ENCODE measurements around the gene MSH2.

The MSH2 gene

GRCh38 chr2:47510745-47511144 is 107.8 kb downstream of the MSH2 start:
- no peak for DNase-seq

GRCh38 chr2:47512581-47513083 is 109.7 kb downstream of the MSH2 start:
- no peak for DNase-seq

- no peak for DNase-seq
Observed at GRCh38 chr2:47513981-47514520, 111.1 kb downstream of the MSH2 start.

- DNase-seq = no peak
Observed at GRCh38 chr2:47516360-47517104, 113.6 kb downstream of the MSH2 start.

GRCh38 chr2:47518497-47519146 is 115.7 kb downstream of the MSH2 start:
- DNase-seq = no peak

- no peak for DNase-seq
Observed at GRCh38 chr2:47519147-47519537, 116.2 kb downstream of the MSH2 start.

- DNase-seq = no peak
Observed at GRCh38 chr2:47519604-47520301, 116.8 kb downstream of the MSH2 start.

GRCh38 chr2:47520302-47520630 is 117.3 kb downstream of the MSH2 start:
- no peak for DNase-seq

GRCh38 chr2:47520825-47521665 is 118.1 kb downstream of the MSH2 start:
- no peak for DNase-seq

GRCh38 chr2:47521666-47522285 is 118.8 kb downstream of the MSH2 start:
- no peak for DNase-seq

GRCh38 chr2:47525167-47525566 is 122.2 kb downstream of the MSH2 start:
- DNase-seq = no peak

- no peak for DNase-seq
Observed at GRCh38 chr2:47528455-47528854, 125.5 kb downstream of the MSH2 start.

- DNase-seq = no peak
Observed at GRCh38 chr2:47528874-47529273, 125.9 kb downstream of the MSH2 start.

GRCh38 chr2:47530105-47530760 is 127.3 kb downstream of the MSH2 start:
- no peak for DNase-seq

- no peak for DNase-seq
Observed at GRCh38 chr2:47531378-47532042, 128.6 kb downstream of the MSH2 start.

Data from GOT3 (cell line).